HL-60/S4 (cell line): ENCODE results near the gene NEK8.

Experiments used
- in situ Hi-C: fragments of 300-500 bp; cut with MboI; formaldehyde crosslinking; loops from 2 replicates; pipeline ENCODE4 v1.14.3; 2022; ENCODE audit warnings: low sequenced_read_pairs

Gene NEK8

DNA sequence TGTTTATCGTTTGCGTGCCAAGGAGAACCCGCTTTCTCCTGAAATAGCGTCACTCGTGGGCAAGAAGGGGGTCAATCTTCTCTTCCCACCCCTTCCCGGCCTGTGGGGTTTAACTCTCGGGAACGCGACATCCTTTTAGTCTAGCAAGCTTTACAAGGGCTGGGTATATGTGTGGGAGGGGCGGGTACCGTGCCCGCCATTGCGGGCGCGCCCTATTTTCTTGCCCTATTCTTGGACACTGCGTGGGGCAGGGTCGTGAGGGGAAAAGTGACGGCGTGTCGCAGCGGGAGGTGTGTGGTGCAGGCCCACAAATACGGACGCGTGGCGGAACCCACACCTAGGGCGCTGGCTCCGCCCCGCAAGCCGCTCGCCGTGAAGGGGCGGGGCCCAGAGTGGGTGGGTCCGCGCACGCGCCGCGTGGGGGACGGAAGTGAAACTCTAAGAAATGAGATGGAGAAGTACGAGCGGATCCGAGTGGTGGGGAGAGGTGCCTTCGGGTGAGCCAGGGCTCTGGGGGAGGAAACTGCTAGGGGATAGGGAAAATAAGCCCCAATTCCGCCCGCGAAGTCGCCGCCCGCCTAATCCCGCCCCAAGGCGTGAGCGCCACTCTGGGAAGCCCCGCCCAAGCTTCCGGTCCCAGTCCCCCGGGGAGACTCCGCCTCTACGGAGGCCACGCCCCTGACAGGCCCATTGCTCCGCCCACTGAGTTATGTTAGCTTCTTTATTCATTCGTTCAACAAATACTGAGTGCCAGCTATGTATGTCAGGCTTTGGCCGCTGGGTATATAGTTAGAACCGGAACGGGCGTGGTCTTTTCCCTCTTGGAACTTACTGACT lies at the start of gene NEK8:
TSS of gene NEK8 (plus strand) at position 425 of the 837 bp plus-strand sequence. CDS start at position 451, 26 bp downstream.
- in situ Hi-C loops = loop anchor here (25.0 kb wide), 1 partner anchor 384 kb away; no protein-coding TSS in a partner anchor

DNA sequence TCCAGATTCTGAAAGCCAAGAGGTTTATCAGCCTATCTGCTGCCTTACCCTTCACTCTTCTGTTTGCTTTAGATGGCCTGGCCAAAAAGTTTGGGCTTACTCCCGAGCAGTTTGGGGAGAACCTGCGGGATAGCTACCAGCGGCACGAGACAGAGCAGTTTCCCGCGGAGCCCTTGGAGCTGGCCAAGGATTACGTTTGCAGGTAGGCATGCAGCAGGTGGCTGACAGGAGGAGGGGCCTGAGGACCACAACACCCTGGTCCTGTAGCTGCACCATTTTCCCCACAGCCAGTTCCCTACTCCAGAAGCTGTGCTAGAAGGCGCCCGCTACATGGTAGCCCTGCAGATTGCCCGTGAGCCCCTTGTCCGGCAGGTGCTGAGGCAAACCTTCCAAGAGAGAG lies 45.9 kb upstream of the NEK8 start:
- in situ Hi-C loops = no loop called here

DNA sequence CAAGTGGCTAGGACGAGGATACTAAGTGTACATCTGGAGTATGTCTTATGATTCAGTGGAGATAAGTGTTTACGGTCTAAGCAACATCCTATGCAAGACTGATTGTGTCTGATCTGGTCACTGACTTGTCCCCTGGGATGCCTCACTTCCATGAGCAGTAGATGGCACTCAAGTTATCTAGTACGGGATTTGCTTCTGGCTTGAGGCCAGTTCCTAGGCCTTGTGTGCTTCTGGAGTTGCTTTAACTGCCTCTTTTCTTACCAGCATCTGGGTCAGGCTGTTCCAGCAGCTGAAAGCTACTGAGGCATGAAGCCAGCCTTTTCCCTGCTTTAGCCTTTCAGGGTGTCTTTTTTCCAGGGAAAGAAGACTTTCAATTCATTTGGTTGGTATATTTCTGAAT lies 43.6 kb upstream of the NEK8 start:
- in situ Hi-C loops = no loop called here

DNA sequence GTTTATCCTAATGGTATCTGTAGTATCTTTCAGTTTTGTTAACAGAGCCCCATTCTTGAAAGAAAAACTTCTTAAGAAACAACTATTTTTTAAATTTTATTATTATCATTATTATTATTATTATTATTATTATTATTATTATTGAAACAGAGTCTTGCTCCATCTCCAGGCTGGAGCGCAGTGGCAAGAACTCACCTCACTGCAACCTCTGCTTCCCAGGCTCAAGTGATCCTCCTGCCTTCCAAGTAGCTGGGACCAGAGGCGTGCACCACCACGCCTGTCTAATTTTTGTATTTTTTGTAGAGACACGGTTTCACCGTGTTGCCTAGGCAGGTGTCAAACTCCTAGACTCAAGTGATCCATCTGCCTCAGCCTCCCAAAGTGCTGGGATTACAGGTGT lies 43.2 kb upstream of the NEK8 start:
- in situ Hi-C loops = no loop called here

DNA sequence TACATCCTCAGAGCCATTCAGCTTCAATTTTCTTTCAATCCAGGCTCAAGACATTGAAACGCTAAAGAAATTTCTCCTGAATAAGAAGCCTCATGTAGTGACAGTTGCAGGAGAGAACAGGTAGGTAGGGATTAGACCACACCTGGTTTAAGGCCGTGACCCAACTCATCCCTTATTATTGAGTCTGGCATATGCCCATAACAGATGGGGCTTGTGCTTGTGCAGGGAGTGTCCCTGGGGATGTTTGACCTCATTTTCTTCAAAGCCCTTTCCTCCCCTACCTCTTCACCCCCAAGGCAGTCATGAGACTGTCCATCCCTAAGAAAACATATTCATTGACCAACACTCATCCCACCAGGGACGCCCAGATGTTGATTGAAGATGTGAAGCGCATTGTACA lies 42.3 kb upstream of the NEK8 start:
- in situ Hi-C loops = no loop called here

DNA sequence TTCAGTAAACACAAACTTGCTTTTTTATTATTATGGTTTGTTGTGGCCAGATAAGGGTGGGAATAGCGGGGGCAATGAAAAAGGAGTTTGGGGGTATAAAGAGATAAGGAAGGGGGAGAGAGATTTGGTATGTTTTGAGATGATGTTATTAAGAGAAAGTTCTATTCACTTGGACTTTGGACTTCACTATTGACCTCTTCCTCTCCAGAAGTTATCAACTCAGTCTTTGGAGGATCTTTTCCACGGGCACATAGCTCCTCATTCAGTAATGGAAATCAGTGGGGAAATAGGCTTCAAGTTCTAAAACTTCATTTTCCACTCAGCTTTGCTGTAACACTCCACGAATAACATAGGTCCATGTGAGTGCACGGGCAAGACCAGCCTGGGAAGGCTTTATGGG lies 40.1 kb upstream of the NEK8 start:
- in situ Hi-C loops = no loop called here

DNA sequence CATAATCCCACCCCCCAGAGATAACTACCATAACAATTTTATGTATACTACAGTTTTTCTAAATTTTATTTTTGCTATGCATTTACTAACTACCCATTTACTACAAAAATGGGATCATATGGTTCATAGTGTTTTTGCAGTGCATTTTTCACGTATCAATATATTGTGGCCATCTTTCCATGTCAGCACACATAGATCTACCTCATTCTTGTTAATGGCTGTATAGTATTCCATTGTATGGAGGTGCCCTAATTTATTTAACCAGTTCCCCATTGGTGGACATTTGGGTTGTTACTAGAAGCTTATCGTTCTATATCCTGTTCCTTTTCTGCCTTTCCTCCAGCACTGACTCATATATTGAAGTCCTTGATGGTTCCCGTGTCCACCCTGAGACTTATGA lies 39.6 kb upstream of the NEK8 start:
- in situ Hi-C loops = no loop called here

DNA sequence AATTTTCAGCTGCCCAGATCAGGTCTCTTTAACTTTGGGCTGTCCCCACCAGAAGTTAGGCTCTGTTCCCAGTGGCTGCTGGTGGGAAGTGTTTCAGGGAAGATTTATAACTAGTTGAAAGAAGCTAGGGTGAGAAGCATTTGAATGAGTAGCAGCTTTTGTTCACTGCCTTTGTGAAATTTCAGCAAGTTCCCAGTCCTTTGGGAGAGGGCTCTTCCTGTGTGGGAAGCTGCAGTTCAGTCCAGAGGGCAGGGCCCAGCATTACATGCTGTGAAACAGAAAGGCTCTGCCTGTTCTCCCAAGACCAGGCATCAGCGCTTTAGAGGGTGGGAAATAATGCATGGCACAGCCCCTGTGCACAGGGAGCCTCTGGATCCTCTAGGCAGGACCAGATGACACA lies 34.7 kb upstream of the NEK8 start:
- in situ Hi-C loops = no loop called here

DNA sequence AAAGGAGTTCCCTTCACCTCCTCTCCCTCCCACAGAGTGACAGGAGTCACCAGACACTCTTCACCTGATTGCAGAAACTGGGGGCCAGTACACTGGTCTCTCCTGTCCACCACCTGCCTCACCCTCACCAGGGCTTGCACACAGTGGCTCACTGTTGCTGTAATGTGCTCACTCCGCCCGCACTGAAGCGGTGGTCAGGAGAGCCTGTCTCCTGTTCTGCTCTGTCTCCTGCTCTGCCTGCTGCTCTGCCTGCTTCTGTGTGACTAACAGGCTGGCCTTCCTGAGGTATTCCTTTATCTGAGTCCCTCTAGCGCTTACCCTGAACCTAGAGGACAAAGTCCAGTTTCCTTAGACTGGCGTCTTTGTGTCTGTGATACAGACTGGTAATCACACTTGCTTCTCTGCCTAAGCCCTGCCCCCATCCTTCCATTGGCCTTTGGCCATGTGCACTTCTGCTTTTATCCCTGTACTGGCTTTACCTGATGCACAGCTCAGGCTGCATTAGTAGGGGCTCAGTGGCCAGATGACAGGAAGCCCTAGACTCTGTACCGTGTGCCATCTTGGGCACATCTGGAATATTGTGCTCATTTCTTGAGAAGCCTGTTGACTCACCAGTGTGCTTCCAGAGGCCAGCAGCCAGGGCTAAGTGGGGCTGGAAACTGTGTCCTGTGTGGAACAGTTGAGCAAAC lies 30.2 kb upstream of the NEK8 start:
- in situ Hi-C loops = no loop called here

DNA sequence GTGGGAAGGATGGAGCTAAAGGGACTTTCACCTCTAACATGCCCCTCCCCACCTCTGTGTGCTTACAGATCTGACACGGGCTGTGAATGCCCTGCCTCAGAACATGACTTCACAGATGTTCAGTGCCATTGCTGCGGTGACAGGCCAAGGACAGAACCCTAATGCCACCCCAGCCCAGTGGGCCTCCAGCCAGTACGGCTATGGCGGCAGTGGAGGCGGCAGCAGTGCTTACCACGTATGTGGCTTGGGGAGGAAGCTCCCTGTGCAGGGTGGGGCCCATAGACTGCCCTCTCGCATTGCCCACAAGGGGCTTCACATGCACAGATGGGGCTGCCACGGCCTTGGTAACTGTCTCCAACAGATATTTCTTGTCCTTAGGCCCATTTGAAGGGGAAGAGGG lies 28.3 kb upstream of the NEK8 start:
- in situ Hi-C loops = no loop called here

DNA sequence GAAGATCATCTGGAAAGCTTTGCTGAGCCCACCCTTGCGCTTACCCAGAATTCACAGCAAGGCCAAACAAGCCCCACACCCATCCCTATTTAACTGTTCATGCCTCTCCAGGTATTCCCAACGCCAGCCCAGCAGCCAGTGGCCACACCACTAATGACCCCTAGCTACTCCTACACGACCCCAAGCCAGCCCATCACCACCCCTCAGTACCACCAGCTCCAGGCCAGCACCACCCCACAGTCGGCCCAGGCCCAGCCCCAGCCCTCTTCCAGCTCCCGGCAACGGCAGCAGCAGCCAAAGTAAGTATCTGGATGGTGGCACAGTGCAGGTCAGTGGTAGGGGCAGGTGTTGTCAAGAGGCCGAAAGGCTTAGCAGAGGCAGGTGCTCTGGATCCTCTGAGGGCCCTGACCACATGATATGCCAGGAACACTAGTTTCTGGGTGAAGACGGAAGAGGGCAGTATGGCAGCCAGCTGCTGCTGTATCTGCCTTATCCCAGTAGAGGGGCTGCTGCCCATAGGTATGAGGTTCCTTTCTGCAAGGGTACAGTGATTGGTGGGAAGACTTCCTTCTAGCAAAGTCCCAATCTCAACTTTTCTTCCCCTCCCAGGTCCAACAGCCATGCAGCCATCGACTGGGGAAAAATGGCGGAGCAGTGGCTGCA lies 27.6 kb upstream of the NEK8 start:
- in situ Hi-C loops = no loop called here

DNA sequence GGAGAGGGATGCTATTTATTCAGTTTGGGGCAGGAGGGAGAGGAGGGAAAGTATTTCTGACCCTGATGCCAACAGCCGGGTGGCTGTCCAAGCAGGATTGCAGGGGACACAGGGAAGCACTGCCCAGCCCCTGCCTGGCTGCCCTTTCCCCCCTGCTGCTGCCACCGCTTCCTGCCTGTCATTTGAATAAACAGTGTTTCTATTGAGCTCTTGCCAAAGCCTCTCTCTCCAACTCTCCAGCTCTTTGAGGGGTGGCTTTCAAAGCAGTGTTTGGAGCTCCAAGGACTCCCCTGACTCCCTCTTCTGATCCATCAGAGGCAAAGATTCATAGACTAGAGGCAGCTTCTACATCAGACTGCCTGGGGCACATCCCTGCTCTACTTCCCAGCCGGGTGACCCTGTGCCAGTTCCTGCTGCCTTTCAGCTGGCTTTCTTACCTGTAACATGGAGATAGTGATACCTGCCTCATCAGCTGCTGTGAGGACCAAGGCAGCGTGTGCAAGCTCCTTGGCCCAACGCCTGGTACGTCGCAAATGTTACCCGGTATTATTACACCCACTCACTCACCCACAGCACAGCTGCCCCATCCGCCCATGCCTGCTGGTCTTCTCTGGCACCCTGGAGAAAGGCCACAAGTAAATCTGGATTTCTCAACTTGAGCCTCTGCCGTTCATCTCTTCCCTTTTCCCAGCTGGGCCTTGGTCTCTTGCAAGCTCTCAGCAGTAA lies 26.4 kb upstream of the NEK8 start:
- in situ Hi-C loops = no loop called here

DNA sequence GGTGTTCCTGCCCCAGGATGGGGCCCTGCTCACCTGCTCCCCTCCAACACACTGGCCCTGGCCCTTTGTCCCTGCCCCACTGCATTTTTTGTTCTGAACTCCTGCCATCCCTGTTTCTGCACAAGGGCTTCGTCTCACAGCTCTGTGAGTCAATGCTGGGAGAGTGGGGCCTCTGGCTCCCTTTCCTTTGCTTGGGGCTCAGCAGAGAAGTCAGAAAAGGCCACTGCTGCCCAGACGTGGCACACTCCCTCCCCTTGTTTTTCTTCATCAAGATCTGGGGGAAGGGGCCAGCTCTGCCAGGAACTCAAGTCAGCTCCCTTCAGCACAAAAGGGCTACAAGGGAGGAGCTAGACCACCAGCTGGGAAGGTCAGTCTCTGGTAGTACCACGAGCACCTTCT lies 25.8 kb upstream of the NEK8 start:
- in situ Hi-C loops = no loop called here

DNA sequence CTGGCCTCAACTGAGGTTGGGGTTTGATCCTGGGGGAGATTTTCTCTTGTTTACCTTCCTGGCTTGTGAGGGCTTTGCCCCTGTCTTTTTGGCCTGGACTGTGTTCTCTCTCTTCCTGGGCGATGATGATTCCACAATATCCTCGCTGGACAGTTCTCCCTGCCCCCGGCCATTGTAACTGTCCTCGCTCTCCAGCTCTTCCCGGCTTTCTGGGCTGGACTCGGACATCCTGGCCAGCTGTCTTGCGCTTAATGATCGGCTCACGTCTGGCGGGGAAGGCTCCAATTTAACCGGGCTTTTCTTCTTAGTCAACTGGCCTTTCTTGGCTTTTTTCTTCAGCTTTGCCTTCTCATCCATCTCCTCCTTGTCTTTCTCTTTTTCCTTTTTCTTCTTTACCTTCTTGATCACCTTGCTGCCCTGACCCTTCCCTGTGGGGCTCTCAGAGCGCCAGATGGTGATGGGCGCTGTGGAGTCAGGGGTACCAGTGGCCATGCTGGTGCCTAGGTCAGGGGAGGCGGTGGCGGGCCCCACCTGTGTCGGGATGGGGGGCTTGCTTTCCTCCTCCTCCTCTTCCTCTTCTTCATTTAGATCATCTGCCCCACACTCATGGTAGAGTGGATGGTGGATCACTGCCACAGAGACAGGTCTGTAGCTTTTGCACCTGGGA lies 24.9 kb upstream of the NEK8 start:
- in situ Hi-C loops = no loop called here

DNA sequence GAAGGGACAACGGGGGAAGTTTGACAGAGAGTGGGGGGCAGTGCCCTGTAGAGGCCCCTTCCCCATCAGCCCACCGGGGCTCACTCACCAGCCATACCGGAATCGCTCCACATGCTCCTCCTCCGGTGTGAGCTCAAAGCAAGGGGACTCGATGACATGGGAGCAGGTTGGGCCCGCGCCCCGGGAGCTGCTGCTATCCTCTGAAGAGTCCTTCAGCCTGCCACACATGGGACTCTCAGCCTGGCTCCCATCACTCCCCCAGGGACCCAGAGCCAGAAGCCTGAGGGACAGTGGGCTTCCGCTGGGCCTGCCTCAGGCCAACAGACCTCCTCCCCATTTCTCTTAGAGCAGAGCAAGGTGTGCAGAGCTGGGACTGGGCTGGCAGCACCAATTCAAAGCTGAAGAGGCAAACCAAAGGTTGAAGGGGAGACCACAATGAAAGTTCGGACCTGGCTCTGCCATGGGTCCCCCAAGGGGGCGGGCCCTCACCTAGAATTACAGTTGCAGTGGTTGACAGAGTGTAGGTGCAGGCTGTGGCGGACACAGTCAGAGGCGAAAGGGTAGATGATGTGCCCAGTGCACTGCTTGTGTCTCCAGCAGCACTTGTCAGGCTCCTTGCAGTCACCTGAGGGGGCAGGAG lies 24.2 kb upstream of the NEK8 start:
- in situ Hi-C loops = no loop called here

DNA sequence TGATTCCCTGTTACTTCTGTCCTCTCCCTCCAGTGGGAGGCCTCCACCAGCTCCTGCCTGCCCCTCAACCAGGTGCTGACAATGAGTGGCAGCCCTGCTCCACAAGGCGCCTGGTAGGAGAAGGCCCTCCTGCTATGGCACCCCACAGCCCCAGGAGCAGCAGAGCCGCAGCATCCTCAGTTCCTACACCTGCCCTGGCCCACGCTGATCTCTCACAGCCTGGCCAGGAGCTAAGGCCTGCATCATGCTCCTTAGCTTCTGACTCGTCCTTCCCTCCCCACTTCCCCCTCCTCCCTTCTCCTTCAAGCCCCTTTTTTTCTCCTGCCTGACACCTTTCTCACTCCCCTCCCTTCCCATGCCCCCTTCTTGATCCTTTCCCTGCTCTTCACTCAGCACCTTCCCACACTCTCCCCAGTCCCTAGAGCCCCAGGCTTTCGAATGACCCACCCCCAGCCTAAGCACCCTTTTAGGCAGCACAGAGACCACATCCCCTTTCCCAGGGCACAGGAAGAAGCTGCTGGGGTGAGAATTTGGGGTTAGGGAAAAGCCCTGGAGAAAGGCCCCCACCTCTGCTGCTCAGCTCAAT lies 23.4 kb upstream of the NEK8 start:
- in situ Hi-C loops = no loop called here

DNA sequence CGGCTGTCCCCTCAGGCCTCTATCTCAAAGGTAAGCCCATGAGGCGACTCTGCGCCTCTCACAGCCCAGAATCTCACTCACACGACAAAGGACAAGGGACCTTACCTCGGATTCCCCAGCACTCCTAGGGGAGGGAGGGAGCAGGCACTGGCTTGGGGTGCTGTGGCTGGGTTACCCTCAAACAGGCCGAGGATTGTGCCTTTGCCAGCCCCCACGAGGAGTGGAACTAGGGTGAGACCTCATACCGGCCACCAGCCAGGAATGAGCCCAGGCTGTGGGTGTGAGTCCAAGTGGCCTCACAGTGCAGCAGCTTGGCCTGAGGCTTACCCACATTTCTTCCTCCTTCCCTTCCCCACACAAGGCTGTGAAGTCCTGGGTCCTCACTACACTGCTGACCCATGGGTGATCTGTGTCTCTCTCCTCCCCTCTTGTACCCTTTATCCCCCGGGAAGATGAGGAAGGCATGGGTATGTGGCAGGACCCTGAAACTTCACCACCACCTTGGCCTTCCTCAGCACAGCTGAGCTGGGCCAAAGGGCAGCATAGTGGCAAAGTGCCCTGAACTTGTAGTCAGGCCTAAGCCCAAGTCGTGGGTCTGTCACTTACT lies 22.8 kb upstream of the NEK8 start:
- in situ Hi-C loops = no loop called here

DNA sequence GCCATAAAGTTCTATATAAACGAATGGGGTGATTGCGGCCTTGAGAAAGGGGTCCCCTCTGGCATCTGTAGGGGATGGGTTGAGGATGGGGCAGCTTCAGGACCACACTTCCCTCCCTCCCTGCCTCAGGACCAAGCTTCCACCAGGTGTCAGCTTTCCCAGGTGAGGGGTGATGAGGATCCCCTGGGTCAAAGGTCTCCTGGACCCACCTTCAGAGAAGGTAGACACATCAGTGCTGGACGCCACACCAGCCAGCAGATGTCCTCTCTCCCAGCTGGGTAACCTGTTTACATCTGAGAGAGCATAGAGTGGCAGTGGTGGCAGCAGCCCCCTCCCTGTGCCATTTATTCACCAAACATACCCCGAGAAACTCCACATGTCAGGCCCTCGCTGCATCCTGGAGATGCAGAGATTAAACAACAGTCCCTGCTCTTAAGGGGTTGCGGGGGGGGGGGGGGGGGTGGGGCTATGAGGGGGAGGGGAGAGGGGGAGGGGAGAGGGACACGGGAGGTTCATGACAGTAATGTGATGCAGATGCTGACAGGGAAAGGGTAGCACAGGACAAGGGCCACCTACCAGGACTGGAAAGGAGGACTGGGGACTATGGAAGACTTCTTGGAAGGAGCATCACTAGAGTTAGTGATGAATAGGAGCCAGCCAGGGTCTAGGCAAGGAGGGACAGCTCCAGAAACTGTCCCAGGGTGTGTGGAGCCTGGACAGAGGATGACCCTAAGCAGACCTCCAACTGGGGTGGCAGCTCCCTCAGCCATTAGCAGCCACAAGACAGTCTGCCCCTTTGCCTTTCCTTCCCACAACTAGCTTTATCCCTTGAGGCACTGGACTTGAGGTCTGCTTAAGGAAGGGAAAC lies 21.9 kb upstream of the NEK8 start:
- in situ Hi-C loops = no loop called here

DNA sequence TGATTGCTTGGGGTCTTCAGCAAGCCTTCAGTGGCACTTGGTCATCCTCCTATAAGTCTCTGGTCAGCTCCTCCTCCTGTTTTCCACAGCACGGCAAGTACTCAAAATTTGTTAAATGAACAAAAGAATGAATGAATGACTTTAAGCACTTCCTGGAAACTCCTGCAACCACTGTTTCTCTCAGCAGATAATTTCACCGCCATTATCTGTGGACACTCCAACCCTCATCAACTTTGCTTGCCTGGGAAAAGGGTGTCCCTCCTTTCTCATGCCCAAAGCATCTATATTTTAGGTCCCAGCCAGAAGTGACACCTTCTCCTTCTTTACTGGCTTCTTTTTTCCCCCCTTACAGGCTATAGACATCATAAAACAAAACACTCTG lies 21.3 kb upstream of the NEK8 start:
- in situ Hi-C loops = no loop called here
